GM21423 (cell line): ENCODE data around the gene ZNF726.
"Not testable (repeated sequence)": the region's sequence is repeated elsewhere in the genome, so short reads cannot be mapped to it uniquely, and the experiment has no call there.

Source experiments
- ATAC-seq: cut with Tn5 transposase; IDR thresholded peaks from one replicate; pipeline ENCODE4 v1.9.1; 2021; ENCODE audit warnings: mild to moderate bottlenecking, moderate library complexity; ENCODE audit not compliant: unreplicated experiment

ZNF726 gene

DNA sequence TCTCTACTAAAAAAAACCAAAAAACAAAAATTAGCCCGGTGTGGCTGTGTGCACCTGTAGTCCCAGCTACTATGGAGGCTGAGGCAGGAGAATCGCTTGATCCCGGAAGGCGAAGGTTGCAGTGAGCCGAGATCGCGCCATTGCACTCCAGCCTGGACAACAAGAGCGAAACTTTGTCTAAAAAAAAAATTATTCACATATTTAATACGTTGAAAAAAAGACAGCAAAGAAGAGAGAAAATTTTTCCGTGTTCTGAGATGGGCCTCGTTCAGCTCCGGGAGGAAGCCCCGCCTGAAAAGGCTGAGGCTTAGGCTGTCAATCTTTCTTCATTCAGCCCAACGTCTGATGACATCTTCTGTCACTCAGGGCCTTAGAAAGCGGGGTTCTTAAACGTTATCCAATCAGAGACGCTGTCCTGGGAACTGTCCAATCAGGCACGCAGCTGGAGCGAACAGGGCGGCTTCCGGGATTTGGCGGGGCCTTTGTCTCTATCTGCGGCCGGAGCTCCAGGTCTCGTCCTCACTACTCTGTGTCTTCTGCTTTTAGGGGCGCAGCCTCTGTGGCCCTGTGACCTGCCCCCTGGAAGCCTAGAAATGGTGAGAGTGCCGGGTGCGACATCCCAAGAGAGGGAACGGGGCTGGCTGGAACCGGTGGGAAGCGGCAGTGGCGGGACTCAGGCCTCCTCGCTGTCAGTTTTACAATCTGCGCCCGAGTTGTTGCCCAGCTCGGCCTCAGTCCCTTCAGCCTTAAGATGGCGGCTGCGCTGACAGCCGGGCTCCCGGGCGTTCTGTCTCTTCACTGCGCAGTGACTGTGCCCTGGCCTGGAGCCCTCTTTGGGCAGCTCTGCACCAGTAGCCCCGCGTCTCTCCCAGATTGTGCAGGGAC, at the start of gene ZNF726:
ZNF726 (plus strand) TSS at position 485 of the 885 bp plus-strand sequence; CDS start at position 594, 109 bp downstream.
- peak; percentile 96 for ATAC-seq

GRCh38 chr19:23867895-23868294, 46.8 kb upstream of the ZNF726 start:
- no peak for ATAC-seq

- ATAC-seq: no peak
These were observed 46.1 kb upstream of the ZNF726 start for GRCh38 chr19:23868630-23869029.

GRCh38 chr19:23872282-23872919, 42.3 kb upstream of the ZNF726 start:
- no peak for ATAC-seq

DNA sequence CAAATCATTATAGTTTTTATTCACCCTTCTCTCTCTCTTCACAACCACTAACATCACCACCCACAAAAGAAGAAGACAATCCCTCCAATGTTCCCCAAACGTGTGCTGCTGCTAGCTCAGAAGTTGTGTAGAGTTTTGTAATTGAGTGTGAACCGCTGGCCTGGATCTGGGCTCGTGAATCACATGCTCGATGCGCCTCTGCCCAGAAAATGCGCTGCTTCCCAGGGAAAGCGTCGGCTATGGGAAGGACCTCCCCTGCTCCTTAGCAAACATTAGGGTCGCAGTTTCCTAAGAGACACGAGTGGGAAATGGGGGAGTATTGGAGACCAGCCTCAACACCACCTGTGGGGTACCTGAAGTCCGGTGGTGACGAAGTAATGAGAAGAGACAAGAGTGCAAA, 38.4 kb upstream of the ZNF726 start:
- ATAC-seq: no peak

DNA sequence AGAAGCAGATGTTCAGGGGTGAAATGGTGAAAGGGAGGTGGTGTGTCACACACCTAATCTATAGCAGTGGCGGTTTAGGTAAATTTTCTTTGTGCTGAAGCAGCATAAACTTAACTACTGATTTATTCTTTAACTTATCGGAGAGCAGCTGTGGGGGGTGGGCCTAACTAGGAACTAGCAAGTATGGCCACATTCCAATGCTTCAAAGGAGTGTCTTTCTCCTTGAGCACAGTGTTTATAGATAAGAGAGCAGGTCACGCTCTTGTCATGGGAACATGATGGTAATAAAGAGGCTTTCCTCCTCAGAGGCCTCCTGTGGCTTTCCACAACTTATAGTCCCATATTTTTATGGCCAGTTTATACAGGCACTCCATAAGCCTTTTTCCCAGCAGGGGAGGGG, 37.9 kb upstream of the ZNF726 start:
- ATAC-seq: not testable (repeated sequence)

DNA sequence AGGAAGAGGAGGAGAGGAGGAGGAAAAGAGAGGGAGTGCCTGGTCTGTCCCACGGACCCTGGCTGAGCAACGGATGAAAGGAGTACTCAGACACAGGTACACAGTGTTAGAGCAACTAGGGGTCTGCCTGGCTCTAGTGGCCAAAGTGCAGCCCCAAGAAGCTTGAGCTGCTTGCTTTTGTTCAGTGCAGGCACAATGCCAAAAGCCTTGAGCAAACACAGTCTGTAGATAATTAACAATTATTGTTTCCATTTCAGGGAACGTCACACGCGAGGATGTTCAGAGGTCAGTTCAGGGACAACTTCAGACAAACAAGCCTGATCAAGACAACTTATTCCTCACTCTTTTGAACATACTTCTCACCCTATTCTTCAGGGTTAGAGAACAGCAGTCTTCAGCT, 32.2 kb upstream of the ZNF726 start:
- no peak for ATAC-seq

DNA sequence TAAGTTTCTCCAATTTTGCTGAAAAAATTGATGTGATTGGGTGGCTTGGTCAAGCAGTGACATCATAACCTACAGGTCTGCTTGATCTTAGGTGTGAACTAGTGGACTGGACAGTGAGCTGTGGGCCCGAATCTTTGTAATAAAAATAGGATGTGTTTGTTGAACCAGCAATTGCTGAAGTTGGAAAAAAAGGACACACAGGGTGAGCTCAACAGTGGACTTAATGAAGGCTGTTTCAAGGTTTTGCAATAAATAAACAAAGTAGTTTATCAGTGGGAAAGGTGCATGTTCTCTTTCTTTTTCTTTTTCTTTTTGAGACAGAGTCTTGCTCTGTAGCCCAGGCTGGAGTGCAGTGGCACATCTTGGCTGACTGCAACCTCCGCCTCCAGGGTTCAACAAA, 30.3 kb upstream of the ZNF726 start:
- ATAC-seq: no peak

GRCh38 chr19:23887642-23888041, 27.0 kb upstream of the ZNF726 start:
- ATAC-seq: no peak

DNA sequence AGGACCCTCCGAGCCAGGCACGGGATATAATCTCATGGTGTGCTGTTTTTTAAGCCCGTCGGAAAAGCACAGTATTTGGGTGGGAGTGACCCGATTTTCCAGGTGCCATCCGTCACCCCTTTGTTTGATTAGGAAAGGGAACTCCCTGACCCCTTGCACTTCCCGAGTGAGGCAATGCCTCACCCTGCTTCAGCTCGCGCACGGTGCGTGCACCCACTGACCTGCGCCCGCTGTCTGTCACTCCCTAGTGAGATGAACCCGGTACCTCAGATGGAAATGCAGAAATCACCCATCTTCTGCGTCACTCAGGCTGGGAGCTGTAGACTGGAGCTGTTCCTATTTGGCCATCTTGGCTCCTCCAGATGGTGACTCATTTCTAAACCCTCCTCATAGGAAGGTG, 18.6 kb upstream of the ZNF726 start:
- ATAC-seq: not testable (repeated sequence)

GRCh38 chr19:23896912-23897311, 17.8 kb upstream of the ZNF726 start:
- no peak for ATAC-seq

DNA sequence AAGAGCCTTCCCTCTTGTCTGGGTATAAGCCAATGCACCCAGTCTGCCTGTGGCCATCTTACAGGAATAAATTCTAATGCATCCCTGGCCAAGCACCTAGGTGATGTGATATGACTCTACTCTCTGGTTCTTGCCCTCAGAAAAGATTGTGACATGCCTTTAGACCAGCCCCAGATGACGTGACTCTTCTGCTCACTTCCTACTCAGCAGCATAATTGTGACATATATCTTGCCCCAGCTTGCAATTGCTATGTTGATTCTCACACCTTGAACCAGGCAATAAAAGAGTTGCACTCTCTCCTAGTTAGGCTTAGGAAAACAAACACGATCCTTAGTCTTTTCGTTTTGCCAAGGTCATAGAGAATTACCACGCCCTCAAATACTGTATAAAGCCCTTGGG, 13.3 kb upstream of the ZNF726 start:
- ATAC-seq: no peak

GRCh38 chr19:23904406-23904805, 10.3 kb upstream of the ZNF726 start:
- ATAC-seq: no peak

DNA sequence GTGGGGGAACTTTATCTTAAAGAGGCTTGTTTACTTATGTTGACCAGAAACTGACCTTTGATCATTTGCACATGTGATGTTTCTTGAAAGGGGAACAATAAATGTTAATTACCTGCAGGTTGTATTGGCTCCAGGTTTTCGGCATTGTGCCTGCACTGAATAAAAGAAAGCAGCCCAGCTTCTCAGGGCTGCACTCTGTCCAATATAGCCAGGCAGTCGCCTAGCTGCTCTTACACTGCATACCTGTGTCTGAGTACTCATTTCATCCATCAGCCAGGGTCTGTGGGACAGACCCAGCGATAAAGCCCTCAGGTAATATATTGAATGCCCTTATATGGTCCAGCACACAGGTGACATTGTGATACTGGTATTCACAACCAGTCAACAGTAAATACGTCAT, 8.9 kb upstream of the ZNF726 start:
- no peak for ATAC-seq

GRCh38 chr19:23906835-23907234, 7.9 kb upstream of the ZNF726 start:
- no peak for ATAC-seq

- no peak for ATAC-seq
These were observed 6.5 kb upstream of the ZNF726 start for GRCh38 chr19:23908165-23908564.

- ATAC-seq: no peak
These were observed 5.5 kb upstream of the ZNF726 start for GRCh38 chr19:23909222-23909621.

GRCh38 chr19:23913931-23914330, 755 bp upstream of the ZNF726 start:
- no peak for ATAC-seq

DNA sequence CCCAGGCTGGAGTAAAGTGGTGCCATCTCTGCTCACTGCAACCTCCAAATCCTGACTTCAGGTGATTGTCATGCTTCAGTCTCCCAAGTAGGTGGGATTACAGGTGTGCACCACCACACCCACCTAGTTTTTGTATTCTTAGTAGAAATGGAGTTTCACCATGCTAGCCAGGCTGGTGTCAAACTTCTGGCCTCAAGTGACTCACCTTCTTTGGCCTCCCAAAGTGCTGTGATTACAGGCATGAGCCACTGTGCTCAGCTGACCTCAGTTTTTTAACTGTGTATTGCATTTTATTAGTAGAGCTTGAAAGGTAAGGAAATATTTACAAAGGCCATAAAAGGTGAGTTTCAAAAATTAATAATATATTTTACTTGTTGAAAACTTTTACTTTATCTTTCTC, 2.3 kb downstream of the ZNF726 start:
- no peak for ATAC-seq

- ATAC-seq: no peak
These were observed 3.2 kb downstream of the ZNF726 start for GRCh38 chr19:23917856-23918255.

GRCh38 chr19:23925285-23925684, 10.6 kb downstream of the ZNF726 start:
- ATAC-seq: no peak

GRCh38 chr19:23932878-23933277, 18.2 kb downstream of the ZNF726 start:
- no peak for ATAC-seq
